ENCODE results near the gene ADCY2. TPM values are rescaled to one million over a fixed set of nuclear protein-coding genes. Genes with fewer than 3 reads are reported as not detected.

Gene ADCY2
- total and polyA plus RNA-seq, 2 experiments from 2014 or later: 23.8 to 74.9 TPM

DNA sequence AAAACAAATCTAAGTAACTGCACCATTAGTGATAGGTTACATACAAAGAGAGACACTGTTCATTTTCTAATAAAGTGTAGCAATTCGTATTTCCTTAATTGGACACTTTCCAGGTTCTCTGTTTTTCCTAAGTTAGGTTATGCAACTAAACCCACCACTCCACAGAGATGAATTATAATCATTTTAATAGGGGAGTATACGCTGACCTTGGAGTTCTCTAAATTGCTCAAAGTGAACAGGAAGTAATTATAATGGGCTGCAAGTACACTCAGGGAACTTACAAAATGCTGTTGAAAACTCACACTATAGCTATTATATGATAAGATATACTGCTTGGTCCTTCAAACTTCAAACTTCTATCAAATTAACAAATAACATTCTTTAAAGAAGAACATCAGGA is 18.2 kb upstream of the ADCY2 start (continued):
- TF ChIP-seq, protein P1, sequence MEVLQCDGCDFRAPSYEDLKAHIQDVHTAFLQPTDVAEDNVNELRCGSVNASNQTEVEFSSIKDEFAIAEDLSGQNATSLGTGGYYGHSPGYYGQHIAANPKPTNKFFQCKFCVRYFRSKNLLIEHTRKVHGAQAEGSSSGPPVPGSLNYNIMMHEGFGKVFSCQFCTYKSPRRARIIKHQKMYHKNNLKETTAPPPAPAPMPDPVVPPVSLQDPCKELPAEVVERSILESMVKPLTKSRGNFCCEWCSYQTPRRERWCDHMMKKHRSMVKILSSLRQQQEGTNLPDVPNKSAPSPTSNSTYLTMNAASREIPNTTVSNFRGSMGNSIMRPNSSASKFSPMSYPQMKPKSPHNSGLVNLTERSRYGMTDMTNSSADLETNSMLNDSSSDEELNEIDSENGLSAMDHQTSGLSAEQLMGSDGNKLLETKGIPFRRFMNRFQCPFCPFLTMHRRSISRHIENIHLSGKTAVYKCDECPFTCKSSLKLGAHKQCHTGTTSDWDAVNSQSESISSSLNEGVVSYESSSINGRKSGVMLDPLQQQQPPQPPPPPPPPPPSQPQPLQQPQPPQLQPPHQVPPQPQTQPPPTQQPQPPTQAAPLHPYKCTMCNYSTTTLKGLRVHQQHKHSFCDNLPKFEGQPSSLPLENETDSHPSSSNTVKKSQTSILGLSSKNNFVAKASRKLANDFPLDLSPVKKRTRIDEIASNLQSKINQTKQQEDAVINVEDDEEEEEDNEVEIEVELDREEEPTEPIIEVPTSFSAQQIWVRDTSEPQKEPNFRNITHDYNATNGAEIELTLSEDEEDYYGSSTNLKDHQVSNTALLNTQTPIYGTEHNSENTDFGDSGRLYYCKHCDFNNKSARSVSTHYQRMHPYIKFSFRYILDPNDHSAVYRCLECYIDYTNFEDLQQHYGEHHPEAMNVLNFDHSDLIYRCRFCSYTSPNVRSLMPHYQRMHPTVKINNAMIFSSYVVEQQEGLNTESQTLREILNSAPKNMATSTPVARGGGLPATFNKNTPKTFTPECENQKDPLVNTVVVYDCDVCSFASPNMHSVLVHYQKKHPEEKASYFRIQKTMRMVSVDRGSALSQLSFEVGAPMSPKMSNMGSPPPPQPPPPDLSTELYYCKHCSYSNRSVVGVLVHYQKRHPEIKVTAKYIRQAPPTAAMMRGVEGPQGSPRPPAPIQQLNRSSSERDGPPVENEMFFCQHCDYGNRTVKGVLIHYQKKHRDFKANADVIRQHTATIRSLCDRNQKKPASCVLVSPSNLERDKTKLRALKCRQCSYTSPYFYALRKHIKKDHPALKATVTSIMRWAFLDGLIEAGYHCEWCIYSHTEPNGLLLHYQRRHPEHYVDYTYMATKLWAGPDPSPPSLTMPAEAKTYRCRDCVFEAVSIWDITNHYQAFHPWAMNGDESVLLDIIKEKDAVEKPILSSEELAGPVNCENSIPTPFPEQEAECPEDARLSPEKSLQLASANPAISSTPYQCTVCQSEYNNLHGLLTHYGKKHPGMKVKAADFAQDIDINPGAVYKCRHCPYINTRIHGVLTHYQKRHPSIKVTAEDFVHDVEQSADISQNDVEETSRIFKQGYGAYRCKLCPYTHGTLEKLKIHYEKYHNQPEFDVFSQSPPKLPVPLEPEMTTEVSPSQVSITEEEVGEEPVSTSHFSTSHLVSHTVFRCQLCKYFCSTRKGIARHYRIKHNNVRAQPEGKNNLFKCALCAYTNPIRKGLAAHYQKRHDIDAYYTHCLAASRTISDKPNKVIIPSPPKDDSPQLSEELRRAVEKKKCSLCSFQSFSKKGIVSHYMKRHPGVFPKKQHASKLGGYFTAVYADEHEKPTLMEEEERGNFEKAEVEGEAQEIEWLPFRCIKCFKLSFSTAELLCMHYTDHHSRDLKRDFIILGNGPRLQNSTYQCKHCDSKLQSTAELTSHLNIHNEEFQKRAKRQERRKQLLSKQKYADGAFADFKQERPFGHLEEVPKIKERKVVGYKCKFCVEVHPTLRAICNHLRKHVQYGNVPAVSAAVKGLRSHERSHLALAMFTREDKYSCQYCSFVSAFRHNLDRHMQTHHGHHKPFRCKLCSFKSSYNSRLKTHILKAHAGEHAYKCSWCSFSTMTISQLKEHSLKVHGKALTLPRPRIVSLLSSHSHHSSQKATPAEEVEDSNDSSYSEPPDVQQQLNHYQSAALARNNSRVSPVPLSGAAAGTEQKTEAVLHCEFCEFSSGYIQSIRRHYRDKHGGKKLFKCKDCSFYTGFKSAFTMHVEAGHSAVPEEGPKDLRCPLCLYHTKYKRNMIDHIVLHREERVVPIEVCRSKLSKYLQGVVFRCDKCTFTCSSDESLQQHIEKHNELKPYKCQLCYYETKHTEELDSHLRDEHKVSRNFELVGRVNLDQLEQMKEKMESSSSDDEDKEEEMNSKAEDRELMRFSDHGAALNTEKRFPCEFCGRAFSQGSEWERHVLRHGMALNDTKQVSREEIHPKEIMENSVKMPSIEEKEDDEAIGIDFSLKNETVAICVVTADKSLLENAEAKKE (CRISPR knock-in tag; IDR thresholded peaks at IDR 0.05): no peak
- TF ChIP-seq STAT1 (IDR thresholded peaks at IDR 0.05; ENCODE audit: unreplicated experiment) (no peak), CTCF (conservative IDR thresholded peaks at IDR 0.05; ENCODE audit: low read depth in 2 of 2) (no peak), NANOG (IDR thresholded peaks at IDR 0.05; ENCODE audit: borderline replicate concordance) (no peak), ETS1 (IDR thresholded peaks at IDR 0.05) (no peak), EZH2 (IDR thresholded peaks at IDR 0.05; ENCODE audit: low read depth, unreplicated experiment) (no peak), EZH2phosphoT487 (IDR thresholded peaks at IDR 0.05; ENCODE audit: unreplicated experiment) (no peak), JUNB (IDR thresholded peaks at IDR 0.05; ENCODE audit: unreplicated experiment) (no peak)

Data from GM23338 (cell line).